Measurements from ENCODE around the gene HNRNPUL2. TPM values are rescaled to one million over a fixed set of nuclear protein-coding genes. Genes with fewer than 3 reads are reported as not detected.
A peak's percentile ranks its signal among the peaks of the same experiment; 100 is the strongest.

The HNRNPUL2 gene
- total and polyA plus RNA-seq, 4 experiments from 2014 or later, result 0.30 to 83.4 (median 41.4) TPM

DNA sequence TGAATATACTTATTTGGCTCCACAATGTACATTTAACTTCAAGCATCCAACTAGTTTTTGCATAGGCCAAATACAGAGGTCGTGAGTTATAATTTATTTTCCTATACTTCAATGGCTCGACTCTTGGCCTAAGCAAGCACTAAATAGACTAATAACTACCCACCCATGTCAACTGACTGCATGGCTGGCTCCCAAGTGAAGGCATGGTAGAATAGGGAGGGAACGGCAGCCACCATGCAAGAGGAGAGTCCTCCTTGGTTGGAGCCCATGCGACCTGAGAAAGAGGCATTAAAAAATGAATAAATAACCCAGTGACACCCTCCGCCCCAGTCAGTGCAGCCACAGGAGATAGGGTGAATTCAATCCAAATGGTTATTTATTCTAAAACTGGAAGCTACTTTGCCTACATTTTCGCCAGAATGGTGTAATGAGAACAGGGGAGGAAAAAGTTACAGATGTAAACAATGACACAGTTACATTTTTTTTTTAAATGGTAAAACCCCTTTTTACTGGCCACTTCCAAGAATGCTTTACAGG is 14.9 kb downstream of the HNRNPUL2 start:
- Mint-ChIP-seq H3K9me3 (no peaks in the 10 kb centered on the region), H3K4me1 (peaks cover 28 to 67% (median 50%) of the 10 kb centered on the region in 4 donors), H3K27me3 (no peaks in the 10 kb centered on the region), H3K36me3 (peaks cover 36 to 72% of the 10 kb centered on the region in 2 donors), H3K27ac (peak overlapping the region; percentile 60 to 89 (median 78)), H3K4me3 (peak overlapping the region in 4 of 8 donors; percentile 13 to 71 (median 16))
- intact Hi-C loops (cut with micrococcal nuclease), result no loop called here
- CTCF ChIA-PET (ENCODE audit: partially characterized antibody), result interaction anchor here (1.0 to 1.5 kb wide), 2 partner anchors 15 to 48 kb away, joined by 3 read pairs; partner anchors contain the start of genes C11orf98 and HNRNPUL2
- Histone ChIP-seq H3K4me1 (ENCODE audit: insufficient read depth, low read length) (peaks cover 55% of the 10 kb centered on the region), H3K27me3 (ENCODE audit: insufficient read depth, low read length) (no peaks in the 10 kb centered on the region), H3K36me3 (ENCODE audit: insufficient read depth, low read length) (peaks cover 46% of the 10 kb centered on the region), H3K9me3 (ENCODE audit: control insufficient read depth in 1 of 2, low read length in 2 of 2) (no peaks in the 10 kb centered on the region), H3K4me3 (ENCODE audit: low read length in 2 of 2) (no peak overlapping the region), H3K27ac (ENCODE audit: low read depth, low read length) (peak overlapping the region; percentile 23)
- POLR2A ChIA-PET (ENCODE audit: partially characterized antibody), result interaction anchor here (0.6 to 14.3 kb wide), 6 partner anchors 11 to 143 kb away, joined by 3 to 283 read pairs (median 4); partner anchors contain the start of genes HNRNPUL2, LBHD1, TAF6L and TTC9C
- DNase-seq, result no peak

DNA sequence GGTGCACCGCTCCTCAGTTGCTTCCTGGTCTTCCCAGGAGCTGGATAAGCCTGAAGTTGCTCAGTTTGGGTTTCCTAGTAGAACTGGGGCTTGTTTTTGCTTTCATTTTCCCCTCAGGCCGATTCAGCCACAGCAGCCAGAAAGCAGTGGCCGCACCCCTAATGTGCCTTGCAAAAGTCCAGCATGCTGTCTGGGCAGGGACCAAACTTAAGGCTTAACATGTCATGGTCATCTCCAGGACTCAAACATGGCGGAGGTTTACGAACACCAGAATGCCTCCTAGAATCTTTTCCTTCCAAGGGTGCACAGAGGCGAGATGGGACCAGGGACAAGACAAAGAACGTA is 17.3 kb downstream of the HNRNPUL2 start:
- intact Hi-C loops (cut with micrococcal nuclease), result no loop called here
- H3K27me3 ChIP-seq (ENCODE audit: insufficient read depth, low read length), result no peaks in the 10 kb centered on the region
- peaks cover 75% of the 10 kb centered on the region for H3K4me1 ChIP-seq (ENCODE audit: insufficient read depth, low read length)
- no peaks in the 10 kb centered on the region for H3K9me3 ChIP-seq (ENCODE audit: control insufficient read depth in 1 of 2, low read length in 2 of 2)
- peaks cover 35 to 78% (median 54%) of the 10 kb centered on the region in 4 donors for H3K4me1 Mint-ChIP-seq
- peak overlapping the region; percentile 77 to 80 for H3K4me3 ChIP-seq (ENCODE audit: low read length in 2 of 2)
- peak overlapping the region; percentile 97 for H3K27ac ChIP-seq (ENCODE audit: low read depth, low read length)
- ChIA-PET CTCF (ENCODE audit: partially characterized antibody) (interaction anchor here (0.6 to 3.0 kb wide), 8 partner anchors 12 to 285 kb away, joined by 3 to 11 read pairs (median 3); partner anchors contain the start of genes SLC3A2, TAF6L, TMEM179B and TTC9C), POLR2A (ENCODE audit: partially characterized antibody) (interaction anchor here (0.6 to 14.3 kb wide), 31 partner anchors 12 to 307 kb away, joined by 3 to 283 read pairs (median 11); partner anchors contain the start of genes B3GAT3, C11orf98, CSKMT and EEF1G)
- H3K4me3 Mint-ChIP-seq, result peak overlapping the region; percentile 90 to 98 (median 94)
- H3K27me3 Mint-ChIP-seq, result no peaks in the 10 kb centered on the region
- peak overlapping the region; percentile 93 to 99 (median 99) for H3K27ac Mint-ChIP-seq
- peaks cover 16 to 51% of the 10 kb centered on the region in 2 donors for H3K36me3 Mint-ChIP-seq
- peaks cover 23% of the 10 kb centered on the region for H3K36me3 ChIP-seq (ENCODE audit: insufficient read depth, low read length)
- H3K9me3 Mint-ChIP-seq, result no peaks in the 10 kb centered on the region
- DNase-seq, result no peak

DNA sequence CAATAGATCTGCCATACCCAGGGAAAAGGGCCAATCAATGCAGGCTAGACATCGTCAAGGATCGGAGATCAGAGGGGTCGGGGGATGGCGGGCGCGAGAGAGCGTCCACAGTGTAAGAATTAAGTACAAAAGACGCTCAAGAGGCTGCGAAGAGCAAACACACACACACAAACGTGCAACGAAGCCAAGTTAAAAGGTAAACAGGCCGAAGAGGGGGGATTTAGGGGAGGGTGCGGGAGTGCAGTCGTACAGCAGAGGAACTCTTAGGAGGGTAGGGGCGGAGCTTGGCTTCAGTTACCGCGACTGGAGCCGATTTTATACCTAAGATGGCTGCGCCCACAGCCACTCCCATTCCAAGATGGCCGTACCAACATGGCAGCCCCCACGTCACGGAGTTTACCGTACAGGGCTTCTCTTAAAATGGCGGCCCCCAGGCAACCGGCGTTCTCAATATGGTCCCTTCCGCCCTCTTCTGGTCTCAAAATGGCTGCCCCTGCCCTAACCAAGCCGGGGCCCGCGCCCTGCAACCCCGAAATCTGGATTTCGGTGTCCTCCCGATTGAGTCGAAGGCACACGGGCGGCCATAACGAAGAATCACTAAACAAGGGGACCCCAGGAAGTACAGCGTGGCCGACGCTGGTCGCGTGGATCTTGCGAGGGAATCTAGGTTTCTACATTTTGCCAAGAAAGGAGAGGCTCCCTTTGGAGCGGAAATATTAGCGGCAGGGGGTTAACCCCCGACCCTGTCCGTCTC is 17.8 kb downstream of the HNRNPUL2 start:
- peaks cover 19% of the 10 kb centered on the region for H3K36me3 ChIP-seq (ENCODE audit: insufficient read depth, low read length)
- ChIA-PET CTCF (ENCODE audit: partially characterized antibody) (interaction anchor here (0.6 to 3.0 kb wide), 11 partner anchors 11 to 285 kb away, joined by 3 to 11 read pairs (median 3); partner anchors contain the start of genes C11orf98, CSKMT, HNRNPUL2 and SLC3A2), POLR2A (ENCODE audit: partially characterized antibody) (interaction anchor here (0.6 to 14.3 kb wide), 40 partner anchors 8 to 307 kb away, joined by 3 to 283 read pairs (median 6); partner anchors contain the start of genes B3GAT3, C11orf98, CSKMT and EEF1G)
- H3K27ac ChIP-seq (ENCODE audit: low read depth, low read length), result peak overlapping the region; percentile 97
- Mint-ChIP-seq H3K27ac (peak overlapping the region; percentile 93 to 99 (median 99)), H3K4me1 (peaks cover 35 to 73% (median 54%) of the 10 kb centered on the region in 4 donors), H3K9me3 (no peaks in the 10 kb centered on the region), H3K4me3 (peak overlapping the region; percentile 90 to 98 (median 94)), H3K27me3 (no peaks in the 10 kb centered on the region), H3K36me3 (peaks cover 13 to 47% of the 10 kb centered on the region in 2 donors)
- H3K9me3 ChIP-seq (ENCODE audit: control insufficient read depth in 1 of 2, low read length in 2 of 2), result no peaks in the 10 kb centered on the region
- H3K4me3 ChIP-seq (ENCODE audit: low read length in 2 of 2), result peak overlapping the region; percentile 77 to 80
- H3K27me3 ChIP-seq (ENCODE audit: insufficient read depth, low read length), result no peaks in the 10 kb centered on the region
- DNase-seq, result peak; percentile 97 to 99 (median 97)
- H3K4me1 ChIP-seq (ENCODE audit: insufficient read depth, low read length), result peaks cover 72% of the 10 kb centered on the region
- intact Hi-C loops (cut with micrococcal nuclease), result loop anchor here (1.0 to 2.0 kb wide), 11 partner anchors 18 to 147 kb away; partner anchors contain the start of genes C11orf98, CSKMT, GANAB and HNRNPUL2

DNA sequence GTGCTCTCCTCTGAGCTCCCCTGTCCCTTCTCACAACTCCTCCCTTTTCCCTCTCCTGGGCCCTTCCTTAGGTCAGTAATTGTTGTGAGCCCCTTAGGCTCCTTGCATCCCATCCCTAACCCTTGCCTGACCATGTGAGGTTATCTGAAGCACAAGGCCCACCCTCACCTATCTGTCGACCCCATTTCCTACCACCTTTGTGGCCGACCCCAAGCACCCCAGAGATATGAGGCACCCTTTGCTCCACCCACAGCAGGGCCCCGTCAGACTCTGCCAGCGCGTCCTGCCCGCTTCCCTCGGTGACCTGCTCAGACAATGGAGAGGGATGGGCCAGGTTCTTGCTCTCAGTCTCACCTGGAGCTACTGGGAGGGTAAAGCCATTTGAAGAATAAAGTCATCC is 18.5 kb downstream of the HNRNPUL2 start:
- Mint-ChIP-seq H3K4me1 (peaks cover 33 to 68% (median 52%) of the 10 kb centered on the region in 4 donors), H3K9me3 (no peaks in the 10 kb centered on the region), H3K27me3 (no peaks in the 10 kb centered on the region), H3K4me3 (peak overlapping the region; percentile 90 to 98 (median 94)), H3K36me3 (peaks cover 9 to 41% of the 10 kb centered on the region in 2 donors), H3K27ac (peak overlapping the region; percentile 93 to 99 (median 99))
- no peaks in the 10 kb centered on the region for H3K27me3 ChIP-seq (ENCODE audit: insufficient read depth, low read length)
- CTCF ChIA-PET (ENCODE audit: partially characterized antibody), result interaction anchor here (0.6 to 3.0 kb wide), 6 partner anchors 15 to 284 kb away, joined by 3 to 11 read pairs (median 4); partner anchors contain the start of genes C11orf98, CSKMT, HNRNPUL2 and SLC3A2
- H3K4me3 ChIP-seq (ENCODE audit: low read length in 2 of 2), result peak overlapping the region; percentile 70 to 77
- peak overlapping the region; percentile 97 for H3K27ac ChIP-seq (ENCODE audit: low read depth, low read length)
- H3K4me1 ChIP-seq (ENCODE audit: insufficient read depth, low read length), result peaks cover 67% of the 10 kb centered on the region
- peak in 1 of 5 donors; percentile 58 for DNase-seq
- intact Hi-C loops (cut with micrococcal nuclease), result loop anchor here (1.0 to 2.0 kb wide), 11 partner anchors 19 to 148 kb away; partner anchors contain the start of genes C11orf98, CSKMT, GANAB and HNRNPUL2
- H3K36me3 ChIP-seq (ENCODE audit: insufficient read depth, low read length), result peaks cover 14% of the 10 kb centered on the region
- POLR2A ChIA-PET (ENCODE audit: partially characterized antibody), result interaction anchor here (0.7 to 14.3 kb wide), 39 partner anchors 8 to 306 kb away, joined by 3 to 283 read pairs (median 7); partner anchors contain the start of genes B3GAT3, C11orf98, CSKMT and EEF1G
- H3K9me3 ChIP-seq (ENCODE audit: control insufficient read depth in 1 of 2, low read length in 2 of 2), result no peaks in the 10 kb centered on the region

DNA sequence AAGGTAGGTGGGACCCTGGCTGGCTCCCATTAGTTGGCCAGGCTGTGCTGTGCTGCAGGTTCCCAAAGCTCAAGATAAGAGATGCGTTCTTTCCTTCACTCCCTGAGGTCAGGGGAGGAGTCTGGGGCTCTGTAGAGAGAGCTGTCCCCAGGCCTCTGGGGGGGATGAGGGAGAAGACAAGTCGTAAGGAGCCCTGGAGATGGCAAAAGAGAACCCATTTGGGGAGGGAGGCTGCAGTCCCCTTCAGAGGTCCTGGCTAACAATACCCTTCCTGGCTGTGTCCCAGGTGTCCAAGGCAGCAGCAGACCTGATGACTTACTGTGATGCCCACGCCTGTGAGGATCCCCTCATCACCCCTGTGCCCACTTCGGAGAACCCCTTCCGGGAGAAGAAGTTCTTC is 18.9 kb downstream of the HNRNPUL2 start:
- Histone ChIP-seq H3K27me3 (ENCODE audit: insufficient read depth, low read length) (no peaks in the 10 kb centered on the region), H3K4me1 (ENCODE audit: insufficient read depth, low read length) (peaks cover 63% of the 10 kb centered on the region), H3K27ac (ENCODE audit: low read depth, low read length) (peak overlapping the region; percentile 97), H3K9me3 (ENCODE audit: control insufficient read depth in 1 of 2, low read length in 2 of 2) (no peaks in the 10 kb centered on the region), H3K36me3 (ENCODE audit: insufficient read depth, low read length) (peaks cover 10% of the 10 kb centered on the region), H3K4me3 (ENCODE audit: low read length in 2 of 2) (peak overlapping the region; percentile 70 to 77)
- H3K9me3 Mint-ChIP-seq, result no peaks in the 10 kb centered on the region
- intact Hi-C loops (cut with micrococcal nuclease), result loop anchor here (2.0 kb wide), 2 partner anchors 124 to 132 kb away; partner anchors contain the start of genes STX5 and TEX54
- peaks cover 5 to 37% of the 10 kb centered on the region in 2 donors for H3K36me3 Mint-ChIP-seq
- H3K4me1 Mint-ChIP-seq, result peaks cover 30 to 64% (median 49%) of the 10 kb centered on the region in 4 donors
- POLR2A ChIA-PET (ENCODE audit: partially characterized antibody), result interaction anchor here (0.9 to 14.3 kb wide), 33 partner anchors 7 to 173 kb away, joined by 3 to 283 read pairs (median 11); partner anchors contain the start of genes B3GAT3, C11orf98, CSKMT and EML3
- H3K4me3 Mint-ChIP-seq, result peak overlapping the region; percentile 90 to 98 (median 94)
- peak overlapping the region; percentile 93 to 99 (median 99) for H3K27ac Mint-ChIP-seq
- no peak for DNase-seq
- CTCF ChIA-PET (ENCODE audit: partially characterized antibody), result interaction anchor here (0.9 to 1.7 kb wide), 3 partner anchors 19 to 284 kb away, joined by 3 to 4 read pairs (median 4); partner anchors contain the start of genes C11orf98, CSKMT and HNRNPUL2
- no peaks in the 10 kb centered on the region for H3K27me3 Mint-ChIP-seq

DNA sequence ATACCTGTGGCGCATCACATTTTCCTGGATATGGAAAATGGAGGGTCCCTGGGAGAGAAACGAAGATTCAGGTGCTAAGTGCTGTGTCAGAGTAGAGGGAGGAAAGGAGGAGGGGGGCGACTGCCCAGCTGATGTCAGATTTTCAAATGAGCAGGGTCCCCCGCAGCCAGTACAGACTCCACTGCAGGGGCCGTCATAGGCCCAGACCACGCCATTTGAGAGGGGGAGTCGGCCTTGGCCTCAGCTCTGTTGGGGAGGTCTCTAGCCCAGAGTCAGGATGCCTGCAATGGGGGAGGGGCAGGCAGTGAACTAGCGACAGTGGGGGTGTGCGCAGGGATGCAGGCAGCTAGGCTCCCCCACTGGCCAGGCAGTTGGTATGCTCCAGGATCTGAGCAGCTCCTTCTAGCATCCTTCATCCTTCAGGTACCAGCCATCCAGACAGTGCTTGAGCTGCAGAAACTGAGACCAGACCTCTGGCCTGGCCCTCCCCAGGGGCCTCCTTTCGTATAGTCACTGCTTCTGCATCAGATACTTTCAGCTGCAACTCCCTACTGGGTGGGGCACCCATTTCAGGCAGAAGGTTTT is 19.9 kb downstream of the HNRNPUL2 start, which contains the start of the genes BSCL2 and GNG3:
TSS of gene BSCL2 (minus strand) at position 148 of the 585 bp plus-strand sequence. CDS start 229 bp downstream, outside the sequence.
TSS of gene GNG3 (plus strand) at position 400 of the 585 bp plus-strand sequence. CDS start 620 bp downstream, outside the sequence.
- Histone ChIP-seq H3K4me3 (ENCODE audit: low read length in 2 of 2) (peak within 1 kb of the TSS; percentile 70 to 86), H3K36me3 (ENCODE audit: insufficient read depth, low read length) (peaks cover 8% of the 10 kb centered on the region), H3K27me3 (ENCODE audit: insufficient read depth, low read length) (no peaks in the 10 kb centered on the region), H3K9me3 (ENCODE audit: control insufficient read depth in 1 of 2, low read length in 2 of 2) (no peaks in the 10 kb centered on the region), H3K4me1 (ENCODE audit: insufficient read depth, low read length) (peaks cover 52% of the 10 kb centered on the region), H3K27ac (ENCODE audit: low read depth, low read length) (peak within 1 kb of the TSS; percentile 97)
- ChIA-PET CTCF (ENCODE audit: partially characterized antibody) (interaction anchor here (1.0 to 1.3 kb wide), 2 partner anchors 63 to 79 kb away, joined by 3 read pairs; no protein-coding TSS in a partner anchor), POLR2A (ENCODE audit: partially characterized antibody) (interaction anchor here (0.8 to 14.3 kb wide), 20 partner anchors 16 to 174 kb away, joined by 3 to 283 read pairs (median 20); partner anchors contain the start of genes C11orf98, CSKMT, EML3 and GANAB)
- H3K4me3 Mint-ChIP-seq, result peak within 1 kb of the TSS; percentile 90 to 98 (median 94)
- peaks cover 23 to 54% (median 39%) of the 10 kb centered on the region in 4 donors for H3K4me1 Mint-ChIP-seq
- no peak for DNase-seq
- intact Hi-C loops (cut with micrococcal nuclease), result no loop called here
- peaks cover 4 to 28% of the 10 kb centered on the region in 2 donors for H3K36me3 Mint-ChIP-seq
- H3K27me3 Mint-ChIP-seq, result no peaks in the 10 kb centered on the region
- H3K9me3 Mint-ChIP-seq, result no peaks in the 10 kb centered on the region
- H3K27ac Mint-ChIP-seq, result peak within 1 kb of the TSS; percentile 93 to 99 (median 99)
